ENCODE data around the gene PTDSS2. TPM values are rescaled to one million over a fixed set of nuclear protein-coding genes. Genes with fewer than 3 reads are reported as not detected.
"Not testable (repeated sequence)": the region's sequence is repeated elsewhere in the genome, so short reads cannot be mapped to it uniquely, and the experiment has no call there.

The PTDSS2 gene
- total and polyA plus RNA-seq, 2 experiments from 2014 or later: 22.7 to 145 TPM

DNA sequence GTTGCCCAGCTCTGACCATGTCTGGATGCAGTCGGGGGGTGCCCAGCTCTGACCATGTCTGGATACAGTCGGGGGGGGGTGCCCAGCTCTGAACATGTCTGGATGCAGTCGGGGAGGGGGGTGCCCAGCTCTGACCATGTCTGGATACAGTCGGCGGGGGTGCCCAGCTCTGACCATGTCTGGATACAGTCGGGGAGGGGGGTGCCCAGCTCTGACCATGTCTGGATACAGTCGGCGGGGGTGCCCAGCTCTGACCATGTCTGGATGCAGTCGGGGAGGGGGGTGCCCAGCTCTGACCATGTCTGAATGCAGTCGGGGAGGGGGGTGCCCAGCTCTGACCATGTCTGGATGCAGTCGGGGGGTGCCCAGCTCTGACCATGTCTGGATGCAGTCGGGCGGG is 39.4 kb upstream of the PTDSS2 start:
- peaks cover 15% of the 10 kb centered on the region for H3K4me1 Mint-ChIP-seq
- H3K9me3 Mint-ChIP-seq; H3K36me3 Mint-ChIP-seq (ENCODE audit: low read depth): not testable (repeated sequence)

DNA sequence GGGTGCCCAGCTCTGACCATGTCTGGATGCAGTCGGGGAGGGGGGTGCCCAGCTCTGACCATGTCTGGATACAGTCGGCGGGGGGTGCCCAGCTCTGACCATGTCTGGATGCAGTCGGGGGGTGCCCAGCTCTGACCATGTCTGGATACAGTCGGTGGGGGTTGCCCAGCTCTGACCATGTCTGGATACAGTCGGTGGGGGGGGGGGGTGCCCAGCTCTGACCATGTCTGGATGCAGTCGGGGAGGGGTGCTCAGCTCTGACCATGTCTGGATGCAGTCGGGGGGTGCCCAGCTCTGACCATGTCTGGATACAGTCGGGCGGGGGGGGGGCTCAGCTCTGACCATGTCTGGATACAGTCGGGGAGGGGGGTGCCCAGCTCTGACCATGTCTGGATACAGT is 38.6 kb upstream of the PTDSS2 start:
- H3K9me3 Mint-ChIP-seq; DNase-seq (ENCODE audit: low spot score); H3K4me2 ChIP-seq; H3K4me1 ChIP-seq (ENCODE audit: insufficient read depth); H3K27ac Mint-ChIP-seq; H3K36me3 ChIP-seq (ENCODE audit: insufficient read depth); H3F3A ChIP-seq (replicated peaks; ENCODE audit: low read depth); H3K79me2 ChIP-seq (replicated peaks; ENCODE audit: insufficient read depth); ATAC-seq; H3K27me3 ChIP-seq (ENCODE audit: insufficient read depth); H3K4me3 Mint-ChIP-seq; H3K9me2 ChIP-seq (ENCODE audit: insufficient read depth); H3K27ac ChIP-seq (ENCODE audit: low read depth); H2AFZ ChIP-seq; H3K4me3 ChIP-seq; H3K36me3 Mint-ChIP-seq (ENCODE audit: low read depth); H4K20me1 ChIP-seq (replicated peaks; ENCODE audit: insufficient read depth): not testable (repeated sequence)
- Mint-ChIP-seq H3K4me1 (peaks cover 21% of the 10 kb centered on the region), H3K27me3 (ENCODE audit: insufficient read depth, low read depth, poor library complexity) (peaks cover 12% of the 10 kb centered on the region)

More for the DNA sequence above, 39.4 kb upstream of the PTDSS2 start:
- H3K27ac ChIP-seq (ENCODE audit: low read depth); DNase-seq (ENCODE audit: low spot score); H3K9me2 ChIP-seq (ENCODE audit: insufficient read depth); H3K27me3 ChIP-seq (ENCODE audit: insufficient read depth); H3K4me3 Mint-ChIP-seq; H3K36me3 ChIP-seq (ENCODE audit: insufficient read depth); H3K4me3 ChIP-seq; H3K4me1 ChIP-seq (ENCODE audit: insufficient read depth); H3K79me2 ChIP-seq (replicated peaks; ENCODE audit: insufficient read depth); H4K20me1 ChIP-seq (replicated peaks; ENCODE audit: insufficient read depth); H3K27ac Mint-ChIP-seq; H3K4me2 ChIP-seq; H2AFZ ChIP-seq; H3K27me3 Mint-ChIP-seq (ENCODE audit: insufficient read depth, low read depth, poor library complexity); ATAC-seq; H3F3A ChIP-seq (replicated peaks; ENCODE audit: low read depth): not testable (repeated sequence)

DNA sequence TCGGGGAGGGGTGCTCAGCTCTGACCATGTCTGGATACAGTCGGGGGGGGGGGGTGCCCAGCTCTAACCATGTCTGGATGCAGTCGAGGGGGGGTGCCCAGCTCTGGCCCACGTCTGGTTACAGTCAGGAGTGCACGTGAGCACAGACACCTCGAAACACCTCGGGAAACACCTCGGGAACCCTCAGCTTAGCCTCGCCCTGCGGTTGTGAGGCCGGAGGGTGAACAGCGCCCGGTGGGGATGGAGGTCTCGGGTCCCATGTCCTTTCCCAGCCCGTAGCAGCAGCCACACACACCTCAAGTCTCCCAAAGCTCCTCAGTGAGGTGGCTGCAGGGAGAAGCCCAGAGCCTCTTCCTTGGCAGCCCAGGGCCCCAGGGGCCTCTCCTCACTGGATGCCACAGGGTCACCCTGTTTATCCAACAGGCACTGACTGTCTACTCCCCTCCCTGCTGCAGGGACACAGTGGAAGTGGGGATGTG is 37.4 kb upstream of the PTDSS2 start:
- no peaks in the 10 kb centered on the region for H3K27me3 ChIP-seq (ENCODE audit: insufficient read depth)
- H3K4me2 ChIP-seq: no peak overlapping the region
- peaks cover 3% of the 10 kb centered on the region for H3F3A ChIP-seq (replicated peaks; ENCODE audit: low read depth)
- H4K20me1 ChIP-seq (replicated peaks; ENCODE audit: insufficient read depth): no peaks in the 10 kb centered on the region; the same call in 1 of the 2 replicates
- no peak overlapping the region for H2AFZ ChIP-seq
- no peak overlapping the region for H3K4me3 ChIP-seq
- H3K9me2 ChIP-seq (ENCODE audit: insufficient read depth): no peaks in the 10 kb centered on the region
- Mint-ChIP-seq H3K27ac (no peak overlapping the region), H3K36me3 (ENCODE audit: low read depth) (no peaks in the 10 kb centered on the region), H3K9me3 (no peaks in the 10 kb centered on the region), H3K27me3 (ENCODE audit: insufficient read depth, low read depth, poor library complexity) (peaks cover 14% of the 10 kb centered on the region), H3K4me3 (no peak overlapping the region), H3K4me1 (peaks cover 22% of the 10 kb centered on the region)
- ATAC-seq: no peak
- H3K4me1 ChIP-seq (ENCODE audit: insufficient read depth): peaks cover 7% of the 10 kb centered on the region; the same call in 1 of the 2 replicates
- peaks cover 5% of the 10 kb centered on the region for H3K79me2 ChIP-seq (replicated peaks; ENCODE audit: insufficient read depth)
- no peaks in the 10 kb centered on the region for H3K36me3 ChIP-seq (ENCODE audit: insufficient read depth)
- DNase-seq (ENCODE audit: low spot score): no peak
- H3K27ac ChIP-seq (ENCODE audit: low read depth): no peak overlapping the region
- no peak for TF ChIP-seq POLR2AphosphoS5 (IDR thresholded peaks at IDR 0.05; ENCODE audit: low read depth)
- no peak for TF ChIP-seq ZNF331 (CRISPR knock-in tag; IDR thresholded peaks at IDR 0.05; ENCODE audit: low read depth)
- TF ChIP-seq NANOG (IDR thresholded peaks at IDR 0.05; ENCODE audit: borderline replicate concordance): no peak
- TF ChIP-seq, protein P1, sequence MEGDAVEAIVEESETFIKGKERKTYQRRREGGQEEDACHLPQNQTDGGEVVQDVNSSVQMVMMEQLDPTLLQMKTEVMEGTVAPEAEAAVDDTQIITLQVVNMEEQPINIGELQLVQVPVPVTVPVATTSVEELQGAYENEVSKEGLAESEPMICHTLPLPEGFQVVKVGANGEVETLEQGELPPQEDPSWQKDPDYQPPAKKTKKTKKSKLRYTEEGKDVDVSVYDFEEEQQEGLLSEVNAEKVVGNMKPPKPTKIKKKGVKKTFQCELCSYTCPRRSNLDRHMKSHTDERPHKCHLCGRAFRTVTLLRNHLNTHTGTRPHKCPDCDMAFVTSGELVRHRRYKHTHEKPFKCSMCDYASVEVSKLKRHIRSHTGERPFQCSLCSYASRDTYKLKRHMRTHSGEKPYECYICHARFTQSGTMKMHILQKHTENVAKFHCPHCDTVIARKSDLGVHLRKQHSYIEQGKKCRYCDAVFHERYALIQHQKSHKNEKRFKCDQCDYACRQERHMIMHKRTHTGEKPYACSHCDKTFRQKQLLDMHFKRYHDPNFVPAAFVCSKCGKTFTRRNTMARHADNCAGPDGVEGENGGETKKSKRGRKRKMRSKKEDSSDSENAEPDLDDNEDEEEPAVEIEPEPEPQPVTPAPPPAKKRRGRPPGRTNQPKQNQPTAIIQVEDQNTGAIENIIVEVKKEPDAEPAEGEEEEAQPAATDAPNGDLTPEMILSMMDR (conservative IDR thresholded peaks at IDR 0.05; ENCODE audit: low read depth in 2 of 2): no peak
- TF ChIP-seq JUNB (IDR thresholded peaks at IDR 0.05; ENCODE audit: unreplicated experiment): no peak
- TF ChIP-seq, protein P2, sequence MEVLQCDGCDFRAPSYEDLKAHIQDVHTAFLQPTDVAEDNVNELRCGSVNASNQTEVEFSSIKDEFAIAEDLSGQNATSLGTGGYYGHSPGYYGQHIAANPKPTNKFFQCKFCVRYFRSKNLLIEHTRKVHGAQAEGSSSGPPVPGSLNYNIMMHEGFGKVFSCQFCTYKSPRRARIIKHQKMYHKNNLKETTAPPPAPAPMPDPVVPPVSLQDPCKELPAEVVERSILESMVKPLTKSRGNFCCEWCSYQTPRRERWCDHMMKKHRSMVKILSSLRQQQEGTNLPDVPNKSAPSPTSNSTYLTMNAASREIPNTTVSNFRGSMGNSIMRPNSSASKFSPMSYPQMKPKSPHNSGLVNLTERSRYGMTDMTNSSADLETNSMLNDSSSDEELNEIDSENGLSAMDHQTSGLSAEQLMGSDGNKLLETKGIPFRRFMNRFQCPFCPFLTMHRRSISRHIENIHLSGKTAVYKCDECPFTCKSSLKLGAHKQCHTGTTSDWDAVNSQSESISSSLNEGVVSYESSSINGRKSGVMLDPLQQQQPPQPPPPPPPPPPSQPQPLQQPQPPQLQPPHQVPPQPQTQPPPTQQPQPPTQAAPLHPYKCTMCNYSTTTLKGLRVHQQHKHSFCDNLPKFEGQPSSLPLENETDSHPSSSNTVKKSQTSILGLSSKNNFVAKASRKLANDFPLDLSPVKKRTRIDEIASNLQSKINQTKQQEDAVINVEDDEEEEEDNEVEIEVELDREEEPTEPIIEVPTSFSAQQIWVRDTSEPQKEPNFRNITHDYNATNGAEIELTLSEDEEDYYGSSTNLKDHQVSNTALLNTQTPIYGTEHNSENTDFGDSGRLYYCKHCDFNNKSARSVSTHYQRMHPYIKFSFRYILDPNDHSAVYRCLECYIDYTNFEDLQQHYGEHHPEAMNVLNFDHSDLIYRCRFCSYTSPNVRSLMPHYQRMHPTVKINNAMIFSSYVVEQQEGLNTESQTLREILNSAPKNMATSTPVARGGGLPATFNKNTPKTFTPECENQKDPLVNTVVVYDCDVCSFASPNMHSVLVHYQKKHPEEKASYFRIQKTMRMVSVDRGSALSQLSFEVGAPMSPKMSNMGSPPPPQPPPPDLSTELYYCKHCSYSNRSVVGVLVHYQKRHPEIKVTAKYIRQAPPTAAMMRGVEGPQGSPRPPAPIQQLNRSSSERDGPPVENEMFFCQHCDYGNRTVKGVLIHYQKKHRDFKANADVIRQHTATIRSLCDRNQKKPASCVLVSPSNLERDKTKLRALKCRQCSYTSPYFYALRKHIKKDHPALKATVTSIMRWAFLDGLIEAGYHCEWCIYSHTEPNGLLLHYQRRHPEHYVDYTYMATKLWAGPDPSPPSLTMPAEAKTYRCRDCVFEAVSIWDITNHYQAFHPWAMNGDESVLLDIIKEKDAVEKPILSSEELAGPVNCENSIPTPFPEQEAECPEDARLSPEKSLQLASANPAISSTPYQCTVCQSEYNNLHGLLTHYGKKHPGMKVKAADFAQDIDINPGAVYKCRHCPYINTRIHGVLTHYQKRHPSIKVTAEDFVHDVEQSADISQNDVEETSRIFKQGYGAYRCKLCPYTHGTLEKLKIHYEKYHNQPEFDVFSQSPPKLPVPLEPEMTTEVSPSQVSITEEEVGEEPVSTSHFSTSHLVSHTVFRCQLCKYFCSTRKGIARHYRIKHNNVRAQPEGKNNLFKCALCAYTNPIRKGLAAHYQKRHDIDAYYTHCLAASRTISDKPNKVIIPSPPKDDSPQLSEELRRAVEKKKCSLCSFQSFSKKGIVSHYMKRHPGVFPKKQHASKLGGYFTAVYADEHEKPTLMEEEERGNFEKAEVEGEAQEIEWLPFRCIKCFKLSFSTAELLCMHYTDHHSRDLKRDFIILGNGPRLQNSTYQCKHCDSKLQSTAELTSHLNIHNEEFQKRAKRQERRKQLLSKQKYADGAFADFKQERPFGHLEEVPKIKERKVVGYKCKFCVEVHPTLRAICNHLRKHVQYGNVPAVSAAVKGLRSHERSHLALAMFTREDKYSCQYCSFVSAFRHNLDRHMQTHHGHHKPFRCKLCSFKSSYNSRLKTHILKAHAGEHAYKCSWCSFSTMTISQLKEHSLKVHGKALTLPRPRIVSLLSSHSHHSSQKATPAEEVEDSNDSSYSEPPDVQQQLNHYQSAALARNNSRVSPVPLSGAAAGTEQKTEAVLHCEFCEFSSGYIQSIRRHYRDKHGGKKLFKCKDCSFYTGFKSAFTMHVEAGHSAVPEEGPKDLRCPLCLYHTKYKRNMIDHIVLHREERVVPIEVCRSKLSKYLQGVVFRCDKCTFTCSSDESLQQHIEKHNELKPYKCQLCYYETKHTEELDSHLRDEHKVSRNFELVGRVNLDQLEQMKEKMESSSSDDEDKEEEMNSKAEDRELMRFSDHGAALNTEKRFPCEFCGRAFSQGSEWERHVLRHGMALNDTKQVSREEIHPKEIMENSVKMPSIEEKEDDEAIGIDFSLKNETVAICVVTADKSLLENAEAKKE (CRISPR knock-in tag; IDR thresholded peaks at IDR 0.05): no peak
- TF ChIP-seq EZH2phosphoT487 (IDR thresholded peaks at IDR 0.05; ENCODE audit: unreplicated experiment): no peak
- TF ChIP-seq EZH2 (IDR thresholded peaks at IDR 0.05; ENCODE audit: low read depth, unreplicated experiment): no peak
- TF ChIP-seq ZNF114 (CRISPR knock-in tag; IDR thresholded peaks at IDR 0.05): no peak

Data from GM23338 (cell line).